CD4-positive, alpha-beta T cell treated with Interferon alpha-2 for 1 hour (primary cell): ENCODE results near the gene FOSL2.
"Not testable (repeated sequence)": the region's sequence is repeated elsewhere in the genome, so short reads cannot be mapped to it uniquely, and the experiment has no call there.

Experiments used
- DNase-seq, 2 donors: peaks; one replicate each; pipeline ENCODE4 v3.0.0-alpha.2; 2020 to 2022

FOSL2 gene

GRCh38 chr2:28357948-28358667 is 34.5 kb upstream of the FOSL2 start:
- no peak for DNase-seq

GRCh38 chr2:28358668-28359201 is 33.9 kb upstream of the FOSL2 start:
- DNase-seq = peak in 1 of 2 donors; percentile 27

- DNase-seq = peak; percentile 87 to 90
Measured at GRCh38 chr2:28359222-28360057, 33.2 kb upstream of the FOSL2 start.

- peak in 1 of 2 donors; percentile 31 for DNase-seq
Measured at GRCh38 chr2:28360058-28360717, 32.5 kb upstream of the FOSL2 start.

GRCh38 chr2:28360718-28361293 is 31.9 kb upstream of the FOSL2 start:
- DNase-seq = peak in 1 of 2 donors; percentile 57

GRCh38 chr2:28361991-28362710 is 30.5 kb upstream of the FOSL2 start:
- no peak for DNase-seq

GRCh38 chr2:28362991-28363521 is 29.6 kb upstream of the FOSL2 start:
- no peak for DNase-seq

GRCh38 chr2:28363686-28364280 is 28.9 kb upstream of the FOSL2 start:
- DNase-seq = no peak

GRCh38 chr2:28364610-28365009 is 28.0 kb upstream of the FOSL2 start:
- no peak for DNase-seq

- DNase-seq = no peak
Measured at GRCh38 chr2:28365158-28365557, 27.5 kb upstream of the FOSL2 start.

GRCh38 chr2:28366149-28366495 is 26.5 kb upstream of the FOSL2 start:
- no peak for DNase-seq

GRCh38 chr2:28366496-28367282 is 26.0 kb upstream of the FOSL2 start:
- DNase-seq = peak; percentile 63 to 84

GRCh38 chr2:28367667-28368356 is 24.8 kb upstream of the FOSL2 start:
- DNase-seq = no peak

- no peak for DNase-seq
Measured at GRCh38 chr2:28368357-28368798, 24.3 kb upstream of the FOSL2 start.

GRCh38 chr2:28369358-28369757 is 23.3 kb upstream of the FOSL2 start:
- no peak for DNase-seq

- no peak for DNase-seq
Measured at GRCh38 chr2:28370354-28370753, 22.3 kb upstream of the FOSL2 start.

GRCh38 chr2:28371728-28372127 is 20.9 kb upstream of the FOSL2 start:
- DNase-seq = not testable (repeated sequence)

- DNase-seq = no peak
Measured at GRCh38 chr2:28373854-28374253, 18.8 kb upstream of the FOSL2 start.

GRCh38 chr2:28374331-28374730 is 18.3 kb upstream of the FOSL2 start:
- no peak for DNase-seq

- no peak for DNase-seq
Measured at GRCh38 chr2:28375236-28375635, 17.4 kb upstream of the FOSL2 start.
